H1 (cell line): ENCODE measurements around the gene COX19.

ENCODE experiments used
- BRCA1 ChIP-seq: IDR thresholded peaks from 2 replicates; pipeline ENCODE4 v1.6.1; 2012; ENCODE audit warnings: low read depth, low read length, improper control_type of control experiment
- EZH2 ChIP-seq: fragments of 200-600 bp; sonication (generic); IDR thresholded peaks from 2 replicates; pipeline ENCODE4 v1.7.1; 2012; ENCODE audit warnings: low read depth, mild to moderate bottlenecking, moderate library complexity, low read length, inconsistent platforms; ENCODE audit not compliant: severe bottlenecking
- HDAC2 ChIP-seq, 2 experiments: fragments of 300-600 bp in 1 of 2; sonication (generic) in 1 of 2; IDR thresholded peaks; 2 replicates each; pipeline ENCODE4 v1.6.1; 2011 to 2012; ENCODE audit warnings: low read depth in 2 of 2, low read length in 2 of 2, mild to moderate bottlenecking in 2 of 2, moderate library complexity in 2 of 2, borderline replicate concordance in 1 of 2, inconsistent platforms in 1 of 2
- SIX5 ChIP-seq: IDR thresholded peaks from 2 replicates; pipeline ENCODE4 v1.6.1; 2011; ENCODE audit warnings: mild to moderate bottlenecking, low read depth, low read length
- SRF ChIP-seq: IDR thresholded peaks from 2 replicates; pipeline ENCODE4 v1.6.1; 2011; ENCODE audit warnings: mild to moderate bottlenecking, low read depth, low read length, moderate library complexity
- TBP ChIP-seq: IDR thresholded peaks from 2 replicates; pipeline ENCODE4 v1.6.1; 2011; ENCODE audit warnings: low read depth, low read length, improper control_type of control experiment
- TF ChIP-seq, protein P1 (sequence below), 3 experiments: IDR thresholded peaks; 1 replicate in 2 of 3; 2 replicates in 1 of 3; pipeline versions ENCODE4 v1.5.1 to v1.6.1; 2011; ENCODE audit warnings: low read length in 3 of 3, mild to moderate bottlenecking in 3 of 3, inconsistent platforms in 2 of 3, low read depth in 1 of 3, moderate library complexity in 1 of 3; ENCODE audit not compliant: insufficient read depth in 1 of 3; ENCODE audit errors: control extremely low read depth in 1 of 3

- no peak for TF ChIP-seq SIX5
- TF ChIP-seq SRF: no peak
- TF ChIP-seq, protein P1, sequence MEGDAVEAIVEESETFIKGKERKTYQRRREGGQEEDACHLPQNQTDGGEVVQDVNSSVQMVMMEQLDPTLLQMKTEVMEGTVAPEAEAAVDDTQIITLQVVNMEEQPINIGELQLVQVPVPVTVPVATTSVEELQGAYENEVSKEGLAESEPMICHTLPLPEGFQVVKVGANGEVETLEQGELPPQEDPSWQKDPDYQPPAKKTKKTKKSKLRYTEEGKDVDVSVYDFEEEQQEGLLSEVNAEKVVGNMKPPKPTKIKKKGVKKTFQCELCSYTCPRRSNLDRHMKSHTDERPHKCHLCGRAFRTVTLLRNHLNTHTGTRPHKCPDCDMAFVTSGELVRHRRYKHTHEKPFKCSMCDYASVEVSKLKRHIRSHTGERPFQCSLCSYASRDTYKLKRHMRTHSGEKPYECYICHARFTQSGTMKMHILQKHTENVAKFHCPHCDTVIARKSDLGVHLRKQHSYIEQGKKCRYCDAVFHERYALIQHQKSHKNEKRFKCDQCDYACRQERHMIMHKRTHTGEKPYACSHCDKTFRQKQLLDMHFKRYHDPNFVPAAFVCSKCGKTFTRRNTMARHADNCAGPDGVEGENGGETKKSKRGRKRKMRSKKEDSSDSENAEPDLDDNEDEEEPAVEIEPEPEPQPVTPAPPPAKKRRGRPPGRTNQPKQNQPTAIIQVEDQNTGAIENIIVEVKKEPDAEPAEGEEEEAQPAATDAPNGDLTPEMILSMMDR (IDR thresholded peaks at IDR 0.05; ENCODE audit: control extremely low read depth in 1 of 3, insufficient read depth in 1 of 3, low read depth in 1 of 3, low read length in 3 of 3): no peak
- no peak for TF ChIP-seq EZH2
- no peak for TF ChIP-seq TBP
- TF ChIP-seq HDAC2 (IDR thresholded peaks at IDR 0.05; ENCODE audit: borderline replicate concordance in 1 of 2, low read depth in 2 of 2, low read length in 2 of 2): no peak
- no peak for TF ChIP-seq BRCA1
Measured at GRCh38 chr7:924541-925231, 50.7 kb downstream of the COX19 start.
